NCI-H774 (cell line): Measurements from ENCODE around the gene ARL6IP4.

Experiments used
- DNase-seq: peaks from one replicate; lab custom pipeline; 2025; lab: John Stamatoyannopoulos, UW

The ARL6IP4 gene

GRCh38 chr12:122958198-122958888 lies 22.1 kb upstream of the ARL6IP4 start:
- DNase-seq = no peak

- DNase-seq = no peak
Measured at GRCh38 chr12:122959566-122960192, 20.8 kb upstream of the ARL6IP4 start.

GRCh38 chr12:122960193-122960569 lies 20.3 kb upstream of the ARL6IP4 start:
- no peak for DNase-seq

GRCh38 chr12:122961531-122962329 lies 18.8 kb upstream of the ARL6IP4 start:
- DNase-seq = peak; percentile 15

GRCh38 chr12:122963941-122964265 lies 16.6 kb upstream of the ARL6IP4 start:
- DNase-seq = no peak

DNA sequence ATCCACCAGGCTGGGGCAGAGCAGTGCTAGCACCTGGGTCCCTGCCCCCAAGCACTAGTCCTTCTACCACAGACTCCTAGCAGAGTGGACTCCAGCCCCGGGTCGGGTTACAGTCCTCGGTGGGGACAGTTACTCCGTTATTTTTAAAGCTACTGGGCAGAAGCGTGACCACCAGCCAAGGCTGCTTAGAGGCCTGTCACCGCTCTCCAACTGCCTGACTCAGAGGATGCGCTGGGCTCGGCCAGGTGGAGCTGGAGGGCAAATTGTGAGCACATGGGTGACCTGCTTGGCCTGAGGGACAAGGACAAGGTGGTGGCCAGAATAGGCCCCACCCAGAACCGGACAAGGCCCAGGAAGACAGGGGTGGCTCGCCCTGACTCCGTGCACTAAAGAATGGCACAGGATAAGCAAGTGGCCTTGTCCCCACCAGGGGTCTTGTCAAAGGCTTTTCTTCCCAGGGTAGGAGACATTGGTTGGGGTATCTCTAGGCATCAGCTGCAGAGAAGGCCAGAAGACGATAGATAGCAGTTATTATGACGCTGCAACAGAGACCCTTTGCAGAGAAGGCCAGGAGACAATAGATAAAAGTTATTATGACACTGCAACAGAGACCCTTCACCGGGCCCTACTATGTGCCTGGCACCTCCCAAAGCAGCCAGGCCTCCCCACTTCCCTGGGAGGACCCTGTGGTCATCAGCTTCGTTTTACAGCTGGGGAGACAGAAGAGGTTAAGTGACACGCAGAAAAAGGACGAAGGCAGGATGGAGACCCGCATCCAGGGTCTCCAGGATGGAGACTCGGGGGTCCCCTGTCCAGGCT lies 15.8 kb upstream of the ARL6IP4 start:
- DNase-seq = no peak

- no peak for DNase-seq
Measured at GRCh38 chr12:122965321-122965751, 15.1 kb upstream of the ARL6IP4 start.

DNA sequence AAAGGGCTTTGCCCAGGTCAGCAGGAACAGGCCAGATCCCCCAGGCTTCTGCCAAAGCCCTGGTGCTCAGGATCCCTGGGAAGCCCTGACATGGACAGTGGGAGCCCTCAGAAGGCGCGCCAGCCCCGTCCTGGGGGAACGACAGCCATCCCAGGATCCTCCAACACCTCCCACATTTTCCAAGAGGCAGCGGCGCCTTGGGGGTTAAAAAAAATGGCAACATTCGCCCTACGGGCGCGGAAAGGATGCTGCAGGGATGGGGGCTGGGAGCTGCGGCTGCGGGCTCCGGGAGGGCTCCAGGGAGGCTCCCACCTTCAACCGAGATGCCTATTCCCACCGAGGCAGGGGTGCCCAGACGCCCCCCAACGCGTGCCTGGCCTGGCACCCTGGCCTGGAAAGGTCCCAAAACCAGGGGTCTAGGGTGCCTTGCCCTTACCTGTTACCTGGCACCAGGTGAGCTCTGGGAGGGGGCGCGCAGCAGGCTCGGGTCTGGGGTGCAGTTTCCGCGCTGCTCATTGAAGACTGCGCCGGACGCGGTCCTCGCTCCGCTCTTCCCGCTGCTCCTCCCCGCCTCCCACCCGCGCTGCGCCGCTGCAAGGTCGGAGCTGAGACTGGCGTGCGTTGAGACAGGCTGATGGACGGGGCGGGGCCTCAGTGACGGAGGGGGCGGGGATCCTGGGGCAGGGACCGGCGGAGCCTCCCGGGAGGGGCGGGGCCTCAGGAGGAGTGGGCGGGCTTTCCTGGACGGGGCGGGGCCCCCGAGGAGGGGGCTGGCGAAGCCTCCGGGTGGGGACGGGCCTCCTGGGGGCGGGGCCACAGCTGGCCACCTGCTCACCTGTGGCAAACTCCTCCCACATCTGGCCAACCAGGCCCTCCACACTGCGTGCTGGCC lies 14.4 kb upstream of the ARL6IP4 start, which contains the start of gene ABCB9:
TSS of gene ABCB9 (minus strand) at position 613 of the 892 bp plus-strand sequence. CDS start 6,228 bp downstream, outside the sequence.
- peak; percentile 96 for DNase-seq

DNA sequence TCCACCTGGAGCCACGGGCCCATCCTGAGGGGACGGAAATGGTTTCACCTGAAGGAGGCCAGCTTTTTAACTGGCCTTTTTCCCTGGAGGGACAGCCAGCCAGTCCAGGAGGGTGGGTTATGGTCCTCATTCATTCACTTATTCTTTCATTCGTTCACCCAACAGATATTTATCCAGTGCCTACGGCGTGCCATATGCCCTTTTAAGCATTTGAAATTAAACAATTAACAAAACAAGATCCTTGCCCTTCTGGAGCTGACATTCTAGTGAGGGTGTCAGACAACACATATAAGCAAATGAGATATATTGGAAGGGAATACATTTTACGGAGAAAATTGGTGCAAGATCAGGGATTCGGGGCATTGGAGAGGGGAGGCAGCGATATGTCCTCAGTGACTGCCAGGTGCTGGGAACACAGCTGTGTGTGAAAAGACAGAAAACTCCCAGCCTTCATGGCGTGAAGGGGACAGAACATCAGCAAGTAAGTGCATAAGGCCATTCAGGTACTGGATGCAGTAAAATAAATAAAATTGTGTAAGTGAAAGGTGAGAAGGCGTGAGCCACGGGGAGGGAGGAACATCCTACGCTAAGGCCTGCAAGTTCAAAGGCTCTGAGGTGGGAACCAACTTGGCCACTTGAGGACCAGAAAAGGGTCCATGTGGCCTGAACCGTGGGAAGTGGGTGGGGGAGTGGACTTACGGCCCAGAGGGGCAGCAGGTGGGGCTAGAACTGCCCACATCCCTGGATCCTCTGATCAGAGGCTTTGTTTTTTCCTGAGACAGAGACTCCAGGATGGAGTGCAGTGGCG lies 13.5 kb upstream of the ARL6IP4 start:
- no peak for DNase-seq

DNA sequence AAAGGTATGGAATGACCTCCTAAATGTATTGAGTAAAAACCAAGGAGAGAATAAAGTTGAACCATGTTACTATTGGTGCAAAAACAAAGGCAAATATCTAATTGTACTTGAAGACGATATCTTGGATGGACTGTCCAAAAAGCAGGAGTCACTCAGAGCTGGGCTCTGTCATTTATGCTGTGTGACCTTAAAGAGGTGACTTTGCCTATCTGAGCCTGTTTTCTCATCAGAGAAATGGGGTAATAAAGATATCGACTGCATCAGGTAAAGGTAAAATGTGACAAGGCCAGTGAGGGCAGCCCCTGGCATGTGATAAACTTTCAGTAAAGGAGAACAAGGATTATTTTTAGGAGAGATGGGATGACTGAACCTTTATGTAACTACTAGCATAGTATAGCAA lies 12.4 kb upstream of the ARL6IP4 start:
- DNase-seq = no peak

DNA sequence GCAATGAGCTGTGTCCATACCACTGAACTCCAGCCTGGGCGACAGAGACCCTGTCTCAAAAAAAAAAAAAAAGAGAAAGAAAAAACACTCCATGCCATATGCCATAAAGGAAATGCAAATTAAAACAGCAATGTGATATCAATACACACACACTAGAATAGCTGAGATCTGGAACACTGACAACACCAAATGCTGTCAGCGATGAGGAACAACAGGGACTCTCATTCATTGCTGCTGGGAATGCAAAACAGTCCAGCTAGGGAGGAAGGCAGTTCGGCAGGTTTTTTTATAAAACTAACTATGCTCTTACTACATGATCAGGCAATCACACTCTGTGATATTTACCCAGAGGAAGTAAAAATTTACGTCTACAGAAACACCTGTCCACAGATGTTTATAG lies 10.8 kb upstream of the ARL6IP4 start:
- no peak for DNase-seq

DNA sequence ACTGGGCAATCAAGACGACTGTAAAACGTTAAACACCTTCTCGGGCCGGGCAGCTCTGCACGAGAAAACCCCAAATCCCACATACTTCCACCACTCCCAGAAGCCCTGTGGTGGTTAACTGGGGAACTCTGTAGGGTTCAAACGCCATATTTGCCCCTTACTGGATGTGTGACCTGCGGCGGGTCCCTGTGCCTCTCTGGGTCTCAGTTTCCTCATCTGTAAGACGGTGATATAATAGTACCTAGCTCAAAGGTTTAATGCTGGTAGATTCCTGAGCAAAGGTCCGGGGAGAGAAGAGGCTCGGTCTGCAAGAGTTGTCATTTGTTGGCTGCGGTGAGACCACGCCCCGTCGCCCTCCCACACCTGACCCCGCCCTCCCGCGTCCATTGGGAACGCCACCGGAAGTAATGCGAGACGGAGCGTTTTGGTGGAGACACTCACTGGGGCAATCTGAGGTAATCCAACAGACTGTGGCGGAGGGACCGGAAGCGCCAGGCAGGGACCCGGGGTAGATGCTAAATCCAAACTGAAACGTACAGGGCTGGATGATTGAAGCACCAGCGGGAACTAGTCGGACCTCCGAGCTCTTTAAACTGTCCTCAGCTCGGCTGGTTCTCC lies 6.1 kb upstream of the ARL6IP4 start:
- peak; percentile 99 for DNase-seq

DNA sequence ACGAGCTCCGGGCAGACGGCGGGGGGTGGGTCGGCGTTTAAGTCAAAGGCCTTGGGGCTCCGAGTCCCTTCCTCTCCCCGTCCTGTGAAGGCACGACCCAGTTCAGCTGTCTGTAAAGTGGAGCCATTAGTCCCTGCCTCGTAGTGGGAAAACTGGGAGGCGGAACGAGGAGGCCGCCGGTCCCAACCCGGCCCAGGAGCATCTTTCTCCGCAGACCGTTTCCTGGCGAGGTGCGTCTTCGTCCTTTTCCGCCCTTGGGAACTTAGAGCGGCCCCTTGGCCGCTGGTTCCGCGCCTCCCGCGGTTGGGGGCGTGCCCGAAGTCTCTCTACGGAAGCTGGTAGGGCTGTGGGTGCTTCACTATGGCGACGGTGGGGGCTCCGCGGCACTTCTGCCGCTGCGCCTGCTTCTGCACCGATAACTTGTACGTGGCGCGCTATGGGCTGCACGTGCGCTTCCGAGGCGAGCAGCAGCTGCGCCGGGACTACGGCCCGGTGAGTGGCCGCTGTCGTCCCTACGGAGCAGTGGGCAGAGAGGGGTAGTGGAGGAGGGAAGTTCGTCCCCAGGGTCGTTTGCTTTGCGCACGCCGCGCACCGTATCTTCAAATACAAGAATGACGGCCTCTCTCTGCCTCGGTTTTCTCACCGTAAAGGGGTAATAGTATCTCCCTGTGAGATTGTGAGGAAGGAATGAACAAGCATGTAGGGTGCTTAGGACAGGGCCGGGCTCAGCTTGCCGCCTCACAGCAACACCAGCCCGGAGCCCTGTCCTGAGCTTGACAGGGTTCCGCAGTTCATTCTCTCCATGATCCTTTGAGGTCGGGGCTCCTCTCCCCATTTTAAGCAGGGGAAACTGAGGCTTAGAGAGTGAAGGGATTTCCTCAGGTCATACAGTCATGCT lies 5.3 kb upstream of the ARL6IP4 start, which contains the start of gene OGFOD2:
TSS of gene OGFOD2 (plus strand) at position 353 of the 898 bp plus-strand sequence. CDS start at position 361, 8 bp downstream.
- DNase-seq = peak; percentile 94

DNA sequence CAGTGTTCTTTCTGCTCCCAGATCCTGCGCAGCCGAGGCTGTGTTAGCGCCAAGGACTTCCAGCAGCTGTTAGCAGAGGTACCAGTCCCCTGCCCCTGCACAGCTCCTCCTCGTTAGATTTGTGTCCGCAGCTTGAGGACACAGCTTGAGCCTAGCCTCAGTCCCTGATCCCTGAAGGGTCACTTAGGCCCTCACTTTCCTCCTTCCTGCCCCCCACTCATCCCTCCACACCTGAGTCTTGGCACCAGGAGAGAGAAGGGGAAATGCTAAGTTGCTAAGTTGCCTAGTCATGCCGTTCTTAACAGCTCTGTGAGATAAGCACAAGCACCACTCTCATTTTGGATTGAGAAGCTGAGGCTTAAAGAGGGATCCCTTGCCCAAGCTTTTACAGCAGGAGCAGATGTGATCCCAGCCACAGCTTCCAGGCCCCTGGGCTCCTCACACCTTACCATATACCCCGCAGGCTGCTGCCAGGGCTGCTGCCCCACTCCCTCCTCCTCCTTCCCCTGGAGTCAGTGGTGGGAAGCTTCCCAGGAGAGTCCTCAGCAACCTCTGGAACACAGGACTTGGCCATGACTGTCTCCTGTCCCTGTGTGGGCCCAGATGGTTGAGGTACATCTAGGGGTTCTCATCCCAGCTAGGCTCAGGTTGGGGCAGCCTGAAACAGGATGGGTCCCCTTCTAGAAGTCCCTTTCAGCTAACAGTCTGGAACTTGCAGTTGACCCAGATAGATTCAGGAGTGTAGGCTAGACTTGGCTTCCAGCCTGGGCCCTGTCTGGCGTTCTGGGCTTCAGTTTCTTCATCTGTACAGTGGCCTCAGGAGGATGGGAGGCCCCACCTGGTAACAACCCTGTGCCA lies 4.5 kb upstream of the ARL6IP4 start:
- DNase-seq = no peak

DNA sequence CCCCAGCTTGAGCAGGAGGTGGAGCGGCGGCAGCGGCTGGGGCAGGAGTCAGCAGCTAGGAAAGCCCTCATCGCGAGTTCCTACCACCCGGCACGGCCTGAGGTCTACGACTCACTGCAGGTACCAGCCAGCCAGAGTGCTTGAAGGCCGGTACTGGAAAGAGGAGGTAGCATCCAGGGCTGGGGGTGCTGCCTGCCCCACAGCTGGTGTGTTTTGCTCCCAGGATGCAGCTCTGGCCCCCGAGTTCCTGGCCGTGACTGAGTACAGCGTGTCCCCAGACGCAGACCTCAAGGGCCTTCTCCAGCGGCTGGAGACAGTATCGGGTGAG lies 3.9 kb upstream of the ARL6IP4 start:
- no peak for DNase-seq

DNA sequence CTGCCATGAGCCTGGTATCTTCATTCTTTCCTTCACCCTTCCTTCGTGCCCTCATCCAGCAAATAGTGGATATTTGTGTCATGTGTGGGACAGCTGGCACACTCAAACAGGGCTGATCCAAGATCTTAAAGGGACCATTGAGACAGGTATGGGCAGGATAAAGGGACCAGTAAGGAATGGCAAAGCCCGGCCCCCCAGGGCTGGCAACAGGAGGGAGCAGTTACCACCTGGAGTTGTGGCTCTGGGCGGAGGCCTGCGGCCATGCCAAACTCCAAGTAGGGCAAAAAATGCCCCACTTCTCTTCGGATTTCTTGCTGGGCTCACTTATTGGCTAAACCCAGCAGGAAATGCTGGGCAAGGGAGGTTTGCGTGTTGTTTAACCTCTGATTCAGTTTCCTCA lies 3.3 kb upstream of the ARL6IP4 start:
- DNase-seq = no peak

DNA sequence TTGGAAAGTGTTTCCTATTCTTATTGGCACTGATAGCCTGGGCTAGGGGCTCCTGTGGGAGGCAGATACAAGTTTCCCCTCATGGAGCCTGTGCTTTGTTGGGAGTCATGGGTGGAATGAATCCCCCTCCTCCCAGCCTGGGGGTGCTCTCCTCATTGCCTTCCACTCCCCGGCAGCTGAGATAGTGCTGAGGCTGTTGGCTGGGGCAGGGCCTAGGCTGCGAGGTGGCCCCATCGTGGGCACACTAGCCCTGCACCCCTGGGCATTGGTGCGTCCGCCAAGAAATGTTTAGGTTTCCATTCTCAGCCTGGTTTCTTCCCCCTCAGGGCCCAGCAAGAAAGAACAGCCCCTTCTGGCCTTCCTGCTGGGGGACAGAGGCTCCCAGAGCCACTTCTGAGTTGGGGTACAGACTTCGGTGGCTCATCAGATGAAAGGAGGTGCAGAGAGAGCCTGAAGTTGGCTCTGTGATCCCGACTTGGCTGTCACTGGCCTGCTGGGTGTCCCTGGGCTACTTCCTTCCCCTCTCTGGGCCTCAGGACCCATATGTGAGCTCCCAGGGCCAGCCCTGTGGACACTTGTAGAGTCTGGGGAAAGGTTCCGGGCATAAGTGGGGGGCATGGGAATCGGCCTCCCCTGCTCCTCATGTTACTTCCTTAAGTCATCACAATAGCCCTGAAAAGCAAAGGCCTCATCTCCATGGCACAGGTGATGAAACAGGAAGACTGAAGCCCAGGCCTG lies 2.7 kb upstream of the ARL6IP4 start:
- DNase-seq = no peak
